Measurements from ENCODE around the gene UVSSA. TPM values are rescaled to one million over a fixed set of nuclear protein-coding genes. Genes with fewer than 3 reads are reported as not detected.

Gene UVSSA
- total RNA-seq, 2 experiments from 2014 or later: 18.6 to 20.2 TPM

GRCh38 chr4:1400831-1401408 is 53.9 kb downstream of the UVSSA start:
- DNase-seq: no peak
- CTCF ChIA-PET: no interaction called here

GRCh38 chr4:1401409-1402020 is 54.5 kb downstream of the UVSSA start:
- peaks cover 3% of the 10 kb centered on the region for H3K4me1 Mint-ChIP-seq (ENCODE audit: low read depth)
- ChIA-PET POLR2A (no interaction called here), CTCF (no interaction called here)
- peaks cover 30% of the 10 kb centered on the region for H3K27me3 Mint-ChIP-seq
- intact Hi-C loops (cut with micrococcal nuclease): no loop called here
- ATAC-seq: no peak
- no peak for DNase-seq
- H3K4me3 Mint-ChIP-seq: no peak overlapping the region
- no peak overlapping the region for H3K27ac Mint-ChIP-seq
- TF ChIP-seq, protein P1, sequence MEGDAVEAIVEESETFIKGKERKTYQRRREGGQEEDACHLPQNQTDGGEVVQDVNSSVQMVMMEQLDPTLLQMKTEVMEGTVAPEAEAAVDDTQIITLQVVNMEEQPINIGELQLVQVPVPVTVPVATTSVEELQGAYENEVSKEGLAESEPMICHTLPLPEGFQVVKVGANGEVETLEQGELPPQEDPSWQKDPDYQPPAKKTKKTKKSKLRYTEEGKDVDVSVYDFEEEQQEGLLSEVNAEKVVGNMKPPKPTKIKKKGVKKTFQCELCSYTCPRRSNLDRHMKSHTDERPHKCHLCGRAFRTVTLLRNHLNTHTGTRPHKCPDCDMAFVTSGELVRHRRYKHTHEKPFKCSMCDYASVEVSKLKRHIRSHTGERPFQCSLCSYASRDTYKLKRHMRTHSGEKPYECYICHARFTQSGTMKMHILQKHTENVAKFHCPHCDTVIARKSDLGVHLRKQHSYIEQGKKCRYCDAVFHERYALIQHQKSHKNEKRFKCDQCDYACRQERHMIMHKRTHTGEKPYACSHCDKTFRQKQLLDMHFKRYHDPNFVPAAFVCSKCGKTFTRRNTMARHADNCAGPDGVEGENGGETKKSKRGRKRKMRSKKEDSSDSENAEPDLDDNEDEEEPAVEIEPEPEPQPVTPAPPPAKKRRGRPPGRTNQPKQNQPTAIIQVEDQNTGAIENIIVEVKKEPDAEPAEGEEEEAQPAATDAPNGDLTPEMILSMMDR (IDR thresholded peaks at IDR 0.05): no peak
- H3K36me3 Mint-ChIP-seq (ENCODE audit: low read depth): peaks cover 2% of the 10 kb centered on the region
- peaks cover 1% of the 10 kb centered on the region for H3K9me3 Mint-ChIP-seq

More at GRCh38 chr4:1400831-1401408, 53.9 kb downstream of the UVSSA start:
- ATAC-seq: no peak
- H3K9me3 Mint-ChIP-seq: peaks cover 1% of the 10 kb centered on the region
- H3K4me3 Mint-ChIP-seq: no peak overlapping the region
- TF ChIP-seq, protein P1 (IDR thresholded peaks at IDR 0.05): no peak
- H3K4me1 Mint-ChIP-seq (ENCODE audit: low read depth): peaks cover 3% of the 10 kb centered on the region
- intact Hi-C loops (cut with micrococcal nuclease): no loop called here
- H3K36me3 Mint-ChIP-seq (ENCODE audit: low read depth): peaks cover 2% of the 10 kb centered on the region
- no peak overlapping the region for H3K27ac Mint-ChIP-seq
- H3K27me3 Mint-ChIP-seq: peaks cover 30% of the 10 kb centered on the region
- POLR2A ChIA-PET: no interaction called here

- ChIA-PET POLR2A (no interaction called here), CTCF (no interaction called here)
- no peak overlapping the region for H3K4me3 Mint-ChIP-seq
- ATAC-seq: no peak
- TF ChIP-seq, protein P1 (IDR thresholded peaks at IDR 0.05): no peak
- no peak overlapping the region for H3K27ac Mint-ChIP-seq
- H3K4me1 Mint-ChIP-seq (ENCODE audit: low read depth): peaks cover 4% of the 10 kb centered on the region
- intact Hi-C loops (cut with micrococcal nuclease): no loop called here
- no peaks in the 10 kb centered on the region for H3K36me3 Mint-ChIP-seq (ENCODE audit: low read depth)
- DNase-seq: no peak
- H3K9me3 Mint-ChIP-seq: no peaks in the 10 kb centered on the region
- peaks cover 31% of the 10 kb centered on the region for H3K27me3 Mint-ChIP-seq
These were observed 55.1 kb downstream of the UVSSA start for GRCh38 chr4:1402021-1402515.

DNA sequence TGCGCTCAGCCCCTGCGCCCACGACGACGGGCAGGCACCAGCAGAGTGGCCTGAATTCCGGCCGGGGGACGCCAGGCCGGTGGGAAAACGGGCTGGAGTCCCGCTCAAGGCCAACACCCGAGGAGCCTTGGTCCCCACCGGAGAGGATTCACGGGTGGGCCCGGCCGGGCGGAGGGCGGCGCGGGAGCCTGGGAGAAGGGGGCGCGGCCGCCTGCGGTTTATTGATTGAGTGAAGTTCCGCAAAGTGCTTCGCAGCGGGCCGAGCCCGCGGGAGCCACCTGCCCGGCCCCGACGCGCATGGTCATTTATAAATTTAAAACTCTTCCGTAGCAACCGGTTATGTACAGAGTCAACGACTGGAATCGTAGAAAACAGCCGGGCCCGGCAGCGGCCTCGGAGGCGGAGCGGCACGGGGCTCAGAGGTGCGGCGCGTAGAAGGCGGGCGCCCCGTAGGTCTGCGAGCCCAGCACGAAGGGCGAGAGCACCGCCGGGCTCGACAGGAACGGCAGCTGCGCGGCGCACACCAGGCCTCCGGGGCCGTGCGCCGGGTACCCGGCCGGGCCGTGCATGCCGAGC is 55.6 kb downstream of the UVSSA start:
- ATAC-seq (no peak), DNase-seq (no peak)
- no peak overlapping the region for H3K4me3 Mint-ChIP-seq
- H3K36me3 Mint-ChIP-seq (ENCODE audit: low read depth): no peaks in the 10 kb centered on the region
- ChIA-PET CTCF (no interaction called here), POLR2A (no interaction called here)
- H3K4me1 Mint-ChIP-seq (ENCODE audit: low read depth): peaks cover 7% of the 10 kb centered on the region
- H3K27me3 Mint-ChIP-seq: peaks cover 36% of the 10 kb centered on the region
- TF ChIP-seq, protein P1 (IDR thresholded peaks at IDR 0.05): no peak
- no peaks in the 10 kb centered on the region for H3K9me3 Mint-ChIP-seq
- intact Hi-C loops (cut with micrococcal nuclease): no loop called here
- H3K27ac Mint-ChIP-seq: no peak overlapping the region

DNA sequence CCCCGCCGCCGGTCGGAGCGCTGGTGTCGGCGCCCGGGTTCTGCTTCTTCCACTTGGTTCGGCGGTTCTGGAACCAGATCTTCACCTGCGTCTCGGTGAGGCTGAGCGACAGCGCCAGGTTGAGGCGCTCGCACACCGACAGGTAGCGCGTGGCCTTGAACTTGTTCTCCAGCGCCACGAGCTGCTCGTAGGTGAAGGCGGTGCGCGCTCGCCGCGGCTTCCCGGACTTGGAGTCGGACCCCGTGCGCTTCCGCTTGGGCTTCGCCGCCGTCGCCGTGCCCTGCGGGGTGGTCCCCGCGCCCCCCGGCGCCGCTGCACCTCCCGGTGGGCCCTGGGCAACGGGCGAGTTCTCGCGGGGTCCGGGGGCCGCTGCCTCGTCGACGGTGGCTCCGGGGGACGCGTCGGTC is 56.2 kb downstream of the UVSSA start:
- DNase-seq (no peak), ATAC-seq (no peak)
- TF ChIP-seq, protein P1 (IDR thresholded peaks at IDR 0.05): no peak
- Mint-ChIP-seq H3K4me1 (ENCODE audit: low read depth) (peaks cover 7% of the 10 kb centered on the region), H3K9me3 (no peaks in the 10 kb centered on the region), H3K4me3 (no peak overlapping the region), H3K36me3 (ENCODE audit: low read depth) (no peaks in the 10 kb centered on the region), H3K27me3 (peaks cover 41% of the 10 kb centered on the region), H3K27ac (no peak overlapping the region)
- POLR2A ChIA-PET: no interaction called here
- intact Hi-C loops (cut with micrococcal nuclease): no loop called here
- CTCF ChIA-PET: no interaction called here

All from activated CD8-positive, alpha-beta T cell treated with anti-CD3 and anti-CD28 coated beads for 36 hours (primary cell).